ENCODE measurements around the gene AGMO. TPM values are rescaled to one million over a fixed set of nuclear protein-coding genes. Genes with fewer than 3 reads are reported as not detected.

AGMO gene
- polyA plus RNA-seq, 2 of the 4 experiments (the other 2 are of a cell fraction) = 2.6 to 7.9 TPM

- no peak for ATAC-seq
- 17% methylated on average over 1 of the region's 1 CpG for WGBS (ENCODE audit: missing lambda C conversion rate)
- ChIA-PET POLR2A (no interaction called here), CTCF (no interaction called here)
- FAIRE-seq = no peak
- DNase-seq (ENCODE audit: low read depth in 1 of 2, low spot score in 1 of 2) = no peak
- Histone ChIP-seq H3K4me1 (no peaks in the 10 kb centered on the region), H3K4me2 (no peak overlapping the region), H3K9me3 (no peaks in the 10 kb centered on the region), H3K4me3 (no peak overlapping the region), H3K27ac (no peak overlapping the region)
- TF ChIP-seq, protein P1, sequence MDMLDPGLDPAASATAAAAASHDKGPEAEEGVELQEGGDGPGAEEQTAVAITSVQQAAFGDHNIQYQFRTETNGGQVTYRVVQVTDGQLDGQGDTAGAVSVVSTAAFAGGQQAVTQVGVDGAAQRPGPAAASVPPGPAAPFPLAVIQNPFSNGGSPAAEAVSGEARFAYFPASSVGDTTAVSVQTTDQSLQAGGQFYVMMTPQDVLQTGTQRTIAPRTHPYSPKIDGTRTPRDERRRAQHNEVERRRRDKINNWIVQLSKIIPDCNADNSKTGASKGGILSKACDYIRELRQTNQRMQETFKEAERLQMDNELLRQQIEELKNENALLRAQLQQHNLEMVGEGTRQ (IDR thresholded peaks at IDR 0.05) = no peak
- TF ChIP-seq RCOR1 (IDR thresholded peaks at IDR 0.05; ENCODE audit: low read depth, low read length) (no peak), EP300 (IDR thresholded peaks at IDR 0.05) (no peak), CHD4 (IDR thresholded peaks at IDR 0.05; ENCODE audit: borderline replicate concordance) (no peak), HOXB5 (CRISPR knock-in tag; IDR thresholded peaks at IDR 0.05) (no peak), HEYL (CRISPR knock-in tag; IDR thresholded peaks at IDR 0.05) (no peak), MAX (IDR thresholded peaks at IDR 0.05) (no peak), RARB (CRISPR knock-in tag; IDR thresholded peaks at IDR 0.05) (no peak), NFE2L2 (conservative IDR thresholded peaks at IDR 0.05; ENCODE audit: low read length) (no peak), EHMT2 (IDR thresholded peaks at IDR 0.05; ENCODE audit: low read depth) (no peak), POLR2A (IDR thresholded peaks at IDR 0.05; ENCODE audit: low read length) (no peak), PBX3 (IDR thresholded peaks at IDR 0.05) (no peak)
Observed at GRCh38 chr7:15441915-15442314, 119.9 kb downstream of the AGMO start.

DNA sequence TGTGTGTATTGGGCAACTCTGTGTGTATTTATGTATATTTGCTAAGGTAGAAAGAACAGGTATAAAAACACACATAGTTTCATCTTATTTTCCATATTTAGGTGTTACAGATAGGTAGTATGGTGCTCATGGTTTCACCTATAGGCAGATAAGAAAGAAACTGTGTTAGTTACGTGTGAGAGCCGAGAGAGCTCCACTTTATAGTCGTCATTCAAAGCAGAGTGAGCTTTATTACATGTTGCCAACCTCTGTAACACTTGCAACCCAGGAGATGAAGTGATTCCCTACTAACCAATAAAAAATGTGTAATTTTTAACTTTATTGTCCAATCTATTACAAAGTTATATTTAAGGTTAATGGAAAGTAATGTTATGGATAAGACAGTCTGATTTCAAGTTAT is 121.3 kb downstream of the AGMO start:
- FAIRE-seq = no peak
- WGBS (ENCODE audit: missing lambda C conversion rate) = 31% methylated on average over 3 of the region's 3 CpGs
- no peak for TF ChIP-seq CHD2 (IDR thresholded peaks at IDR 0.05; ENCODE audit: low read length, partially characterized antibody)
- TF ChIP-seq RCOR1 (IDR thresholded peaks at IDR 0.05; ENCODE audit: low read depth, low read length) = no peak
- TF ChIP-seq, protein P2, sequence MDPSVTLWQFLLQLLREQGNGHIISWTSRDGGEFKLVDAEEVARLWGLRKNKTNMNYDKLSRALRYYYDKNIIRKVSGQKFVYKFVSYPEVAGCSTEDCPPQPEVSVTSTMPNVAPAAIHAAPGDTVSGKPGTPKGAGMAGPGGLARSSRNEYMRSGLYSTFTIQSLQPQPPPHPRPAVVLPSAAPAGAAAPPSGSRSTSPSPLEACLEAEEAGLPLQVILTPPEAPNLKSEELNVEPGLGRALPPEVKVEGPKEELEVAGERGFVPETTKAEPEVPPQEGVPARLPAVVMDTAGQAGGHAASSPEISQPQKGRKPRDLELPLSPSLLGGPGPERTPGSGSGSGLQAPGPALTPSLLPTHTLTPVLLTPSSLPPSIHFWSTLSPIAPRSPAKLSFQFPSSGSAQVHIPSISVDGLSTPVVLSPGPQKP (IDR thresholded peaks at IDR 0.05; ENCODE audit: low read depth, low read length) = no peak
- no peak for TF ChIP-seq JUN (IDR thresholded peaks at IDR 0.05)
- TF ChIP-seq, protein P3, sequence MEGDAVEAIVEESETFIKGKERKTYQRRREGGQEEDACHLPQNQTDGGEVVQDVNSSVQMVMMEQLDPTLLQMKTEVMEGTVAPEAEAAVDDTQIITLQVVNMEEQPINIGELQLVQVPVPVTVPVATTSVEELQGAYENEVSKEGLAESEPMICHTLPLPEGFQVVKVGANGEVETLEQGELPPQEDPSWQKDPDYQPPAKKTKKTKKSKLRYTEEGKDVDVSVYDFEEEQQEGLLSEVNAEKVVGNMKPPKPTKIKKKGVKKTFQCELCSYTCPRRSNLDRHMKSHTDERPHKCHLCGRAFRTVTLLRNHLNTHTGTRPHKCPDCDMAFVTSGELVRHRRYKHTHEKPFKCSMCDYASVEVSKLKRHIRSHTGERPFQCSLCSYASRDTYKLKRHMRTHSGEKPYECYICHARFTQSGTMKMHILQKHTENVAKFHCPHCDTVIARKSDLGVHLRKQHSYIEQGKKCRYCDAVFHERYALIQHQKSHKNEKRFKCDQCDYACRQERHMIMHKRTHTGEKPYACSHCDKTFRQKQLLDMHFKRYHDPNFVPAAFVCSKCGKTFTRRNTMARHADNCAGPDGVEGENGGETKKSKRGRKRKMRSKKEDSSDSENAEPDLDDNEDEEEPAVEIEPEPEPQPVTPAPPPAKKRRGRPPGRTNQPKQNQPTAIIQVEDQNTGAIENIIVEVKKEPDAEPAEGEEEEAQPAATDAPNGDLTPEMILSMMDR (IDR thresholded peaks at IDR 0.05) = no peak
- TF ChIP-seq GATA3 (IDR thresholded peaks at IDR 0.05; ENCODE audit: borderline replicate concordance) = no peak
- TF ChIP-seq SREBF2 (IDR thresholded peaks at IDR 0.05) = no peak
- TF ChIP-seq CHD4 (IDR thresholded peaks at IDR 0.05; ENCODE audit: borderline replicate concordance) = no peak
- TF ChIP-seq ZFP36 (IDR thresholded peaks at IDR 0.05; ENCODE audit: borderline replicate concordance, partially characterized antibody) = no peak
- TF ChIP-seq, protein P4, sequence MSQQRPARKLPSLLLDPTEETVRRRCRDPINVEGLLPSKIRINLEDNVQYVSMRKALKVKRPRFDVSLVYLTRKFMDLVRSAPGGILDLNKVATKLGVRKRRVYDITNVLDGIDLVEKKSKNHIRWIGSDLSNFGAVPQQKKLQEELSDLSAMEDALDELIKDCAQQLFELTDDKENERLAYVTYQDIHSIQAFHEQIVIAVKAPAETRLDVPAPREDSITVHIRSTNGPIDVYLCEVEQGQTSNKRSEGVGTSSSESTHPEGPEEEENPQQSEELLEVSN (IDR thresholded peaks at IDR 0.05; ENCODE audit: borderline replicate concordance, low read depth) = no peak
- TF ChIP-seq ESRRA (IDR thresholded peaks at IDR 0.05; ENCODE audit: borderline replicate concordance, low read length) = no peak
- no peak for TF ChIP-seq MAZ (IDR thresholded peaks at IDR 0.05; ENCODE audit: borderline replicate concordance, low read depth, low read length)
- no peak for TF ChIP-seq TP53 (CRISPR knock-in tag; IDR thresholded peaks at IDR 0.05)
- TF ChIP-seq, protein P5, sequence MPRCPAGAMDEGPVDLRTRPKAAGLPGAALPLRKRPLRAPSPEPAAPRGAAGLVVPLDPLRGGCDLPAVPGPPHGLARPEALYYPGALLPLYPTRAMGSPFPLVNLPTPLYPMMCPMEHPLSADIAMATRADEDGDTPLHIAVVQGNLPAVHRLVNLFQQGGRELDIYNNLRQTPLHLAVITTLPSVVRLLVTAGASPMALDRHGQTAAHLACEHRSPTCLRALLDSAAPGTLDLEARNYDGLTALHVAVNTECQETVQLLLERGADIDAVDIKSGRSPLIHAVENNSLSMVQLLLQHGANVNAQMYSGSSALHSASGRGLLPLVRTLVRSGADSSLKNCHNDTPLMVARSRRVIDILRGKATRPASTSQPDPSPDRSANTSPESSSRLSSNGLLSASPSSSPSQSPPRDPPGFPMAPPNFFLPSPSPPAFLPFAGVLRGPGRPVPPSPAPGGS (IDR thresholded peaks at IDR 0.05) = no peak
- TF ChIP-seq NPAS2 (CRISPR knock-in tag; IDR thresholded peaks at IDR 0.05; ENCODE audit: borderline replicate concordance) = no peak
- TF ChIP-seq PBX3 (IDR thresholded peaks at IDR 0.05) = no peak
- no peak for TF ChIP-seq ZNF302 (CRISPR knock-in tag; IDR thresholded peaks at IDR 0.05)
- TF ChIP-seq BHLHE40 (IDR thresholded peaks at IDR 0.05; ENCODE audit: low read depth, low read length) = no peak
- no peak for TF ChIP-seq NFE2L2 (conservative IDR thresholded peaks at IDR 0.05; ENCODE audit: low read length)

More for the DNA sequence above, 121.3 kb downstream of the AGMO start:
- no peak for DNase-seq (ENCODE audit: low read depth in 1 of 2, low spot score in 1 of 2)
- Histone ChIP-seq H3K4me3 (no peak overlapping the region), H3K9me3 (no peaks in the 10 kb centered on the region), H3K27ac (no peak overlapping the region), H3K4me1 (no peaks in the 10 kb centered on the region), H3K4me2 (no peak overlapping the region)
- ChIA-PET CTCF (no interaction called here), POLR2A (no interaction called here)
- ATAC-seq = no peak
